Small intestine (tissue), 7 donors: Measurements from ENCODE around the gene JDP2. TPM values are rescaled to one million over a fixed set of nuclear protein-coding genes. Genes with fewer than 3 reads are reported as not detected.

ENCODE experiments used
- DNase-seq, 2 donors: peaks; one replicate each; pipeline versions ENCODE4 v3.0.0 to v3.0.0-alpha.2; 2013
- FAIRE-seq: peaks from 2 replicates; lab custom pipeline; 2012; peaks lifted over from hg19 to GRCh38; lab: Jason Lieb, UNC
- H3K27ac ChIP-seq, 3 donors: one replicate each; pipeline ENCODE4 v1.5.1; 2013; ENCODE audit warnings: low read length in 2 of 3, mild to moderate bottlenecking in 2 of 3, control low read depth in 1 of 3, inconsistent platforms in 1 of 3, low read depth in 1 of 3, moderate library complexity in 1 of 3
- H3K27me3 ChIP-seq, 3 donors: one replicate each; pipeline ENCODE4 v1.6.1; 2013; ENCODE audit warnings: low read length in 3 of 3, inconsistent platforms in 1 of 3; ENCODE audit not compliant: control insufficient read depth in 3 of 3, insufficient read depth in 3 of 3
- H3K36me3 ChIP-seq, 3 donors: one replicate each; pipeline ENCODE4 v1.6.1; 2013; ENCODE audit warnings: low read length in 3 of 3, inconsistent platforms in 1 of 3, low read depth in 1 of 3, mild to moderate bottlenecking in 1 of 3, moderate library complexity in 1 of 3; ENCODE audit not compliant: control insufficient read depth in 3 of 3, insufficient read depth in 2 of 3
- H3K4me1 ChIP-seq, 3 donors: one replicate each; pipeline ENCODE4 v1.6.1; 2013; ENCODE audit warnings: low read length in 2 of 3, inconsistent platforms in 1 of 3, low read depth in 1 of 3, mild to moderate bottlenecking in 1 of 3, moderate library complexity in 1 of 3; ENCODE audit not compliant: control insufficient read depth in 3 of 3, insufficient read depth in 2 of 3
- H3K4me3 ChIP-seq, 3 donors: one replicate each; pipeline ENCODE4 v1.5.1; 2013; ENCODE audit warnings: low read length in 3 of 3, control low read depth in 1 of 3, inconsistent platforms in 1 of 3, low read depth in 1 of 3, mild to moderate bottlenecking in 1 of 3, moderate library complexity in 1 of 3
- H3K9me3 ChIP-seq, 2 donors: one replicate each; pipeline ENCODE4 v1.6.1; 2013; ENCODE audit warnings: low read depth in 1 of 2, low read length in 1 of 2; ENCODE audit not compliant: control insufficient read depth in 2 of 2, insufficient read depth in 1 of 2
- WGBS, 3 donors: extraction: QIAGEN DNeasy Blood & Tissue Kit; methylation state at CpG; one replicate each; pipeline ENCODE4 v1.1.7; 2013; 5-methylcytosine and 5-hydroxymethylcytosine counted together
- polyA plus RNA-seq, 4 donors: library from polyadenylated mRNA; stranded (reverse) in 3 of 4; unstranded in 1 of 4; fragments of 200-250 nt in 3 of 4; fragments of 120-200 nt in 1 of 4; gene quantifications; one replicate each; pipeline versions ENCODE4 v1.2.1 to v1.2.3, GENCODE V29; 2013
- donor health status: healthy with polysubstance abuse.
- donor health status: control.
- donor health status: control.
- donor health status: Bipolar disorder and iron deficiency.
- donor health status: healthy.

JDP2 gene
- polyA plus RNA-seq, 4 donors = 26.1 to 45.6 (median 42.2) TPM

DNA sequence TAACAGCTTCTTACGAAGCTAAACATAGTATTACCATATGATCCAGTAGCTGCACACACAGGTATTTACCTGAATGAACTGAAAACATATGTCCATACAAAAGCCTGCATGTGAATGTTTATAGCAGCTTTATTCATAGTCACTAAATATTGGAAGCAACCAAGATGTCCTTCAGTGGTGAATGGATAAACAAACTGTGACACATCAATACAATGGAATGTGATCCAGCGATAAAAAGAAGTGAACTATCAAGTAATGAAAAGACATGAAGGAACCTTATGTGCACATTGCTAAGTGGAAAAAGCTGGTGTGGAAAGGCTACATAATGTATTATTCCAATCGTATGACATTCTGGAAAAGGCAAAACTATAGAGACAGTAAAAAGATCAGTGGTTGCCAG is 38.1 kb upstream of the JDP2 start:
- FAIRE-seq = no peak
- DNase-seq = no peak
- Histone ChIP-seq H3K9me3 (no peaks in the 10 kb centered on the region), H3K36me3 (no peaks in the 10 kb centered on the region), H3K27me3 (no peaks in the 10 kb centered on the region), H3K27ac (no peak overlapping the region), H3K4me3 (no peak overlapping the region), H3K4me1 (no peaks in the 10 kb centered on the region)
- 79 to 91% (median 89%) methylated on average over 3 of the region's 3 CpGs for WGBS, 3 donors

- no peaks in the 10 kb centered on the region for H3K4me1 ChIP-seq
- FAIRE-seq = no peak
- no peaks in the 10 kb centered on the region for H3K27me3 ChIP-seq
- WGBS, 3 donors = 80 to 87% (median 86%) methylated on average over 3 of the region's 3 CpGs
- H3K9me3 ChIP-seq = no peaks in the 10 kb centered on the region
- H3K27ac ChIP-seq = no peak overlapping the region
- H3K4me3 ChIP-seq = no peak overlapping the region
- DNase-seq = no peak
- no peaks in the 10 kb centered on the region for H3K36me3 ChIP-seq
These were observed 37.6 kb upstream of the JDP2 start for GRCh38 chr14:75390183-75390582.

DNA sequence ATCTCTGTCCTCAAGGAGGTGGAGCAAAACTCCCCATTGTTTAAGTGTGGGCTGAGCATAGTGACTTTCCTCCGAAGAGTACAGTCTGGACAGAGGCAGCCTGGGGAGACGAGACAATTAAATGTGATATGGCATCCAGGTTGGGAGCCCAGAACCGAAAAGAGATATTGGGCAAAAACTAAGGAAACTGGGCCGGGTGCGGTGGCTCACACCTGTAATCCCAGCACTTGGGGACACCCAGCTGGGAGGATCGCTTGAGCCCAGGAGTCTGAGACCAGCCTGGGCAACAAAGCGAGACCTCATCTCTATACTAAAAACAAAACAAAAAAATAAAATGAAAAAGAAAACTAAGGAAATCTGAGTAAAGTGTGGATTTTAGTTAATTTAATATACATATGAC is 35.9 kb upstream of the JDP2 start:
- FAIRE-seq (no peak), DNase-seq (no peak)
- H3K27ac ChIP-seq = no peak overlapping the region
- H3K27me3 ChIP-seq = no peaks in the 10 kb centered on the region
- no peaks in the 10 kb centered on the region for H3K4me1 ChIP-seq
- no peak overlapping the region for H3K4me3 ChIP-seq
- WGBS, 3 donors = 90 to 98% (median 95%) methylated on average over 7 of the region's 7 CpGs
- no peaks in the 10 kb centered on the region for H3K36me3 ChIP-seq
- H3K9me3 ChIP-seq = no peaks in the 10 kb centered on the region

GRCh38 chr14:75392686-75393641 is 34.9 kb upstream of the JDP2 start:
- DNase-seq = no peak
- no peak for FAIRE-seq
- 71 to 86% (median 81%) methylated on average over 11 of the region's 11 CpGs for WGBS, 3 donors

DNA sequence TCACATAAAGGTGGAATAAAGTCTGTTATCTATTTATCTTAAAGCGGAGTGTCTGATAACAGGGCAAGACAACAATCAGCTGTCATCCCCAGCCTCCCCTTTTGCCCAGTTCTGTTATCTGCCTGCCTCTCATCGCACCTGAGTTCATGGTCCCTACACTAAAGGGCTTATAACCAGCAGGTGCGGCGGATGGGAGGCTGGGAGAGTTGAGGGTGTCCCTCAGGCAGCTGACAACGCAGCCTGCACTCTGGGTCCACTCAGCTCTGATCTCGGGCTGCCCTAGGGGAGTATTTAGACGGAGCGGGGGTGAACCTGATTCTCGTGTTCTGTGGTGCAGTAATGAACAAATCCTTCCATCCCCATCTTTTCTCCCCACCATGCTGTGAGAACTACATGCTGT is 34.0 kb upstream of the JDP2 start:
- FAIRE-seq = no peak
- no peak overlapping the region for H3K4me3 ChIP-seq
- no peaks in the 10 kb centered on the region for H3K4me1 ChIP-seq
- DNase-seq = peak in 1 of 2 donors; percentile 20
- no peak overlapping the region for H3K27ac ChIP-seq
- WGBS, 3 donors = 23 to 71% (median 36%) methylated on average over 9 of the region's 9 CpGs
- no peaks in the 10 kb centered on the region for H3K36me3 ChIP-seq
- H3K9me3 ChIP-seq = peaks cover 0 to 7% of the 10 kb centered on the region in 2 donors
- H3K27me3 ChIP-seq = no peaks in the 10 kb centered on the region

More at GRCh38 chr14:75392686-75393641, 34.9 kb upstream of the JDP2 start:
- no peak overlapping the region for H3K27ac ChIP-seq
- no peaks in the 10 kb centered on the region for H3K36me3 ChIP-seq
- no peaks in the 10 kb centered on the region for H3K9me3 ChIP-seq
- no peaks in the 10 kb centered on the region for H3K27me3 ChIP-seq
- no peaks in the 10 kb centered on the region for H3K4me1 ChIP-seq
- H3K4me3 ChIP-seq = no peak overlapping the region

- Histone ChIP-seq H3K27ac (no peak overlapping the region), H3K4me3 (no peak overlapping the region), H3K27me3 (no peaks in the 10 kb centered on the region), H3K36me3 (peaks cover 0 to 3% (median 0%) of the 10 kb centered on the region in 3 donors), H3K4me1 (peaks cover 4 to 11% (median 4%) of the 10 kb centered on the region in 3 donors), H3K9me3 (peaks cover 0 to 7% of the 10 kb centered on the region in 2 donors)
- WGBS, 3 donors = 85 to 88% (median 86%) methylated on average over 5 of the region's 5 CpGs
- FAIRE-seq (no peak), DNase-seq (no peak)
These were observed 32.0 kb upstream of the JDP2 start for GRCh38 chr14:75395862-75396261.

GRCh38 chr14:75399321-75399720 is 28.5 kb upstream of the JDP2 start:
- no peak overlapping the region for H3K4me3 ChIP-seq
- H3K36me3 ChIP-seq = peaks cover 0 to 3% (median 0%) of the 10 kb centered on the region in 3 donors
- H3K9me3 ChIP-seq = peaks cover 0 to 11% of the 10 kb centered on the region in 2 donors
- 83 to 90% (median 90%) methylated on average over 4 of the region's 4 CpGs for WGBS, 3 donors
- DNase-seq = no peak
- no peak for FAIRE-seq
- peaks cover 4 to 15% (median 4%) of the 10 kb centered on the region in 3 donors for H3K4me1 ChIP-seq
- H3K27me3 ChIP-seq = no peaks in the 10 kb centered on the region
- no peak overlapping the region for H3K27ac ChIP-seq

DNA sequence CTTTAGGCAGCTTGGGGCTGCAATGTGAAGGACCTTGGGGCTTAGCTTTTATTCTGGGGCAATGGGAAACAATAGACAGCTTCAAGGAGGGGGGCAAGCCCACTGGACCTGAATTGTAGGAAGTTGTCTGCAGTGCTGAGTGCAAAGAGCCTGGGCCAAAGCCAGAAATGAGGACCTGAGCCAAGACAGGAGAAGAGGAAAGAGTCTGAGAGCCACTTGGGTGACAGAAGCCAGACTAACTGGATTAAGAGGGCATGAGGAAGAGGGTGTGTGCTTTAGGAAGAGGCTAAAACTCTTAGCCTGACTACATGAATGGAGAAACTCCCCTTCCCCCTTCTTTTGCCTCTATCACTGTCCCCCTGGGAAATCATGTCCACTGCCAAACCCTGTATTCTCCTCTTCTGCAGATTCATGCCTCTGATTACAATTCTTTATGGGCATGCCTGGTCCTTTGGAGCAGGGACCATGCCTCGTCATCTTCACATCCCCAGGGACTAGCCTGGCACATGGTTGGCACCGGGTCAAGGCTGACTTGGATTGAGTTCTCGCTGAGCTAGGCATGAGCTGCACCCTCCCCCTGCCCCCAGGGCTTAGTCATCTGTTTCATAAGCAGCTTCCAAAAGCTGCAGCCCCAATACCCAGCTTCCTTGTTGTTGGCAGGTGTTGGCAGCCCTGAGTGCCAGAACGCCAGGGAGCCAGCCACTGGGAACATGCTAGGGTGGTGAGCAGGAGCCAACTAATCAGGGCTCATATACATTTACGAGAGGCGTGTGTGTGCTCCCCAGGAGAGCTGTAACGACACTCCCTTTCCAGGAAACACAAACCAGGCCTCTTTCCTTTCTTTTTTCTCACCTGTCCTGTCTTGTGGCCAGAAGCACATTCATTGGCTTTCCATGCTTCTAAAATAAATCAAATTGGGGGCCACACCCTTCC is 27.7 kb upstream of the JDP2 start:
- no peak for FAIRE-seq

More for the DNA sequence above, 27.7 kb upstream of the JDP2 start:
- peak overlapping the region in 2 of 3 donors; percentile 66 to 91 for H3K27ac ChIP-seq
- H3K27me3 ChIP-seq = no peaks in the 10 kb centered on the region
- no peak overlapping the region for H3K4me3 ChIP-seq
- H3K36me3 ChIP-seq = peaks cover 0 to 3% (median 0%) of the 10 kb centered on the region in 3 donors
- peak; percentile 77 to 97 for DNase-seq
- WGBS, 3 donors = 1 to 25% (median 8%) methylated on average over 7 of the region's 7 CpGs
- peaks cover 4 to 15% (median 4%) of the 10 kb centered on the region in 3 donors for H3K4me1 ChIP-seq
- peaks cover 0 to 11% of the 10 kb centered on the region in 2 donors for H3K9me3 ChIP-seq
